GM21423 (cell line): ENCODE results near the gene DEFB110.

Source experiments
- ATAC-seq: cut with Tn5 transposase; IDR thresholded peaks from one replicate; pipeline ENCODE4 v1.9.1; 2021; ENCODE audit warnings: mild to moderate bottlenecking, moderate library complexity; ENCODE audit not compliant: unreplicated experiment

Gene DEFB110

GRCh38 chr6:50021894-50022293 lies at the start of gene DEFB110:
DEFB110 (minus strand) TSS chr6:50021994; CDS start chr6:50021935, 59 bp downstream.
- ATAC-seq = no peak

- no peak for ATAC-seq
These were observed 48.3 kb upstream of the DEFB110 start for GRCh38 chr6:50070101-50070500.

- no peak for ATAC-seq
These were observed 40.3 kb upstream of the DEFB110 start for GRCh38 chr6:50062051-50062450.

- no peak for ATAC-seq
These were observed 34.4 kb upstream of the DEFB110 start for GRCh38 chr6:50056242-50056641.

- no peak for ATAC-seq
These were observed 28.0 kb upstream of the DEFB110 start, which contains the start of gene DEFB112 for GRCh38 chr6:50049829-50050228. DEFB112 (minus strand) TSS chr6:50049929; CDS start chr6:50049869, 60 bp downstream.

- no peak for ATAC-seq
These were observed 25.2 kb upstream of the DEFB110 start for GRCh38 chr6:50047026-50047425.

- ATAC-seq = no peak
These were observed 9.2 kb upstream of the DEFB110 start for GRCh38 chr6:50030777-50031562.

- no peak for ATAC-seq
These were observed 8.6 kb upstream of the DEFB110 start for GRCh38 chr6:50030350-50030749.

- ATAC-seq = no peak
These were observed 3.5 kb upstream of the DEFB110 start for GRCh38 chr6:50025258-50025657.

GRCh38 chr6:50007819-50008218 lies 14.0 kb downstream of the DEFB110 start:
- ATAC-seq = no peak

GRCh38 chr6:50003139-50003538 lies 18.7 kb downstream of the DEFB110 start:
- no peak for ATAC-seq

GRCh38 chr6:49995278-49995677 lies 26.5 kb downstream of the DEFB110 start:
- no peak for ATAC-seq

GRCh38 chr6:49988900-49989299 lies 32.9 kb downstream of the DEFB110 start:
- no peak for ATAC-seq

- ATAC-seq = no peak
These were observed 34.0 kb downstream of the DEFB110 start for GRCh38 chr6:49987749-49988148.

- no peak for ATAC-seq
These were observed 35.2 kb downstream of the DEFB110 start for GRCh38 chr6:49986551-49986950.

GRCh38 chr6:49982046-49982445 lies 39.7 kb downstream of the DEFB110 start:
- ATAC-seq = no peak

- ATAC-seq = peak; percentile 37
These were observed 40.9 kb downstream of the DEFB110 start for GRCh38 chr6:49980898-49981297.

GRCh38 chr6:49979584-49979983 lies 42.2 kb downstream of the DEFB110 start:
- ATAC-seq = no peak

- ATAC-seq = peak; percentile 47
These were observed 43.2 kb downstream of the DEFB110 start for GRCh38 chr6:49978332-49979226.

GRCh38 chr6:49969605-49970004 lies 52.2 kb downstream of the DEFB110 start, which contains the start of gene DEFB113:
DEFB113 (minus strand) TSS chr6:49969625; CDS start chr6:49969625, 0 bp downstream.
- ATAC-seq = no peak
